SW 1271 (cell line): ENCODE measurements around the gene PMS1.
"Not testable (repeated sequence)": the region's sequence is repeated elsewhere in the genome, so short reads cannot be mapped to it uniquely, and the experiment has no call there.

Experiments
- DNase-seq, 2 experiments: peaks; one replicate each; lab custom pipeline; 2025; lab: John Stamatoyannopoulos, UW

Gene PMS1

GRCh38 chr2:189865826-189866225 lies 81.6 kb downstream of the PMS1 start:
- no peak for DNase-seq

- DNase-seq = no peak
Observed at GRCh38 chr2:189866296-189866695, 82.0 kb downstream of the PMS1 start.

- no peak for DNase-seq
Observed at GRCh38 chr2:189868896-189869295, 84.6 kb downstream of the PMS1 start.

- DNase-seq = no peak
Observed at GRCh38 chr2:189870381-189871085, 86.3 kb downstream of the PMS1 start.

GRCh38 chr2:189873696-189874095 lies 89.4 kb downstream of the PMS1 start:
- DNase-seq = no peak

- no peak for DNase-seq
Observed at GRCh38 chr2:189874586-189875320, 90.5 kb downstream of the PMS1 start.

- DNase-seq = no peak
Observed at GRCh38 chr2:189876271-189876670, 92.0 kb downstream of the PMS1 start.

- DNase-seq = no peak
Observed at GRCh38 chr2:189879716-189880081, 95.4 kb downstream of the PMS1 start.

GRCh38 chr2:189880429-189880828 lies 96.2 kb downstream of the PMS1 start:
- DNase-seq = no peak

GRCh38 chr2:189880832-189881492 lies 96.7 kb downstream of the PMS1 start:
- no peak for DNase-seq

GRCh38 chr2:189885368-189885767 lies 101.1 kb downstream of the PMS1 start:
- no peak for DNase-seq

GRCh38 chr2:189892546-189893294 lies 108.5 kb downstream of the PMS1 start:
- DNase-seq = not testable (repeated sequence)

- no peak for DNase-seq
Observed at GRCh38 chr2:189896809-189897208, 112.6 kb downstream of the PMS1 start.

- no peak for DNase-seq
Observed at GRCh38 chr2:189899101-189899500, 114.9 kb downstream of the PMS1 start.

- DNase-seq = no peak
Observed at GRCh38 chr2:189900726-189901125, 116.5 kb downstream of the PMS1 start.

- no peak for DNase-seq
Observed at GRCh38 chr2:189901664-189902063, 117.4 kb downstream of the PMS1 start.

GRCh38 chr2:189913821-189914220 lies 129.6 kb downstream of the PMS1 start:
- no peak for DNase-seq

GRCh38 chr2:189916651-189917050 lies 132.4 kb downstream of the PMS1 start:
- no peak for DNase-seq
